ENCODE results near the gene ATP1B4. TPM values are rescaled to one million over a fixed set of nuclear protein-coding genes. Genes with fewer than 3 reads are reported as not detected.

The ATP1B4 gene
- polyA plus RNA-seq, 1 donor (not counting 4 experiments of a cell fraction or from before 2014, with no cell fraction given): not detected

- Histone ChIP-seq H4K20me1 (ENCODE audit: control insufficient read depth, extremely low read depth, insufficient read depth, low read length) (no peaks in the 10 kb centered on the region), H3K9ac (ENCODE audit: control insufficient read depth, extremely low read depth, insufficient read depth, low read length) (no peak overlapping the region), H3K4me3 (ENCODE audit: control insufficient read depth in 2 of 3, extremely low read depth in 1 of 3, insufficient read depth in 2 of 3, low read depth in 1 of 3, low read length in 3 of 3) (no peak overlapping the region), H3K9me3 (ENCODE audit: control insufficient read depth, low read depth, low read length) (no peaks in the 10 kb centered on the region), H3K4me1 (ENCODE audit: control insufficient read depth, extremely low read depth, insufficient read depth, low read length) (peaks cover 13% of the 10 kb centered on the region), H3K4me2 (ENCODE audit: control insufficient read depth, extremely low read depth, insufficient read depth, low read depth, low read length) (no peak overlapping the region), H3K36me3 (ENCODE audit: control insufficient read depth in 2 of 2, extremely low read depth in 1 of 2, insufficient read depth in 2 of 2, low read length in 2 of 2) (no peaks in the 10 kb centered on the region), H2AFZ (ENCODE audit: control insufficient read depth, low read length) (no peak overlapping the region), H3K79me2 (ENCODE audit: control insufficient read depth, insufficient read depth, low read length) (no peaks in the 10 kb centered on the region), H3K27ac (ENCODE audit: control insufficient read depth, insufficient read depth, low read length) (no peak overlapping the region), H3K27me3 (ENCODE audit: control insufficient read depth, extremely low read depth, insufficient read depth, low read length) (no peaks in the 10 kb centered on the region), H3K9me1 (ENCODE audit: control insufficient read depth, extremely low read depth, insufficient read depth, low read length) (no peaks in the 10 kb centered on the region)
- TF ChIP-seq EZH2 (IDR thresholded peaks at IDR 0.05; ENCODE audit: low read length): no peak
- TF ChIP-seq CTCF (optimal IDR thresholded peaks at IDR 0.05 in 1 of 3, IDR thresholded peaks at IDR 0.05 in 1 of 3, conservative IDR thresholded peaks at IDR 0.05 in 1 of 3; ENCODE audit: extremely low read depth in 1 of 3, insufficient read depth in 2 of 3, low read length in 3 of 3): no peak
- FAIRE-seq (no peak), DNase-seq (ENCODE audit: low read depth, low spot score) (no peak)
- dilution Hi-C loops (cut with MboI; ENCODE audit: extremely low pct_ligation_motif_present, low sequenced_read_pairs): no loop called here
These were observed 64.7 kb downstream of the ATP1B4 start for GRCh38 chrX:120426599-120426998.

GRCh38 chrX:120428309-120428708 is 66.4 kb downstream of the ATP1B4 start:
- no peaks in the 10 kb centered on the region for H3K36me3 ChIP-seq (ENCODE audit: control insufficient read depth in 2 of 2, extremely low read depth in 1 of 2, insufficient read depth in 2 of 2, low read length in 2 of 2)
- dilution Hi-C loops (cut with MboI; ENCODE audit: extremely low pct_ligation_motif_present, low sequenced_read_pairs): no loop called here

More at GRCh38 chrX:120428309-120428708, 66.4 kb downstream of the ATP1B4 start:
- H3K4me3 ChIP-seq (ENCODE audit: control insufficient read depth in 2 of 3, extremely low read depth in 1 of 3, insufficient read depth in 2 of 3, low read depth in 1 of 3, low read length in 3 of 3): no peak overlapping the region
- no peaks in the 10 kb centered on the region for H3K79me2 ChIP-seq (ENCODE audit: control insufficient read depth, insufficient read depth, low read length)
- DNase-seq (ENCODE audit: low read depth, low spot score) (no peak), FAIRE-seq (no peak)
- no peaks in the 10 kb centered on the region for H3K27me3 ChIP-seq (ENCODE audit: control insufficient read depth, extremely low read depth, insufficient read depth, low read length)
- H4K20me1 ChIP-seq (ENCODE audit: control insufficient read depth, extremely low read depth, insufficient read depth, low read length): no peaks in the 10 kb centered on the region
- no peaks in the 10 kb centered on the region for H3K9me3 ChIP-seq (ENCODE audit: control insufficient read depth, low read depth, low read length)
- TF ChIP-seq CTCF (optimal IDR thresholded peaks at IDR 0.05 in 1 of 3, IDR thresholded peaks at IDR 0.05 in 1 of 3, conservative IDR thresholded peaks at IDR 0.05 in 1 of 3; ENCODE audit: extremely low read depth in 1 of 3, insufficient read depth in 2 of 3, low read length in 3 of 3) (no peak), EZH2 (IDR thresholded peaks at IDR 0.05; ENCODE audit: low read length) (no peak)
- H3K9me1 ChIP-seq (ENCODE audit: control insufficient read depth, extremely low read depth, insufficient read depth, low read length): no peaks in the 10 kb centered on the region
- H3K4me2 ChIP-seq (ENCODE audit: control insufficient read depth, extremely low read depth, insufficient read depth, low read depth, low read length): no peak overlapping the region
- H3K4me1 ChIP-seq (ENCODE audit: control insufficient read depth, extremely low read depth, insufficient read depth, low read length): peaks cover 13% of the 10 kb centered on the region
- H3K27ac ChIP-seq (ENCODE audit: control insufficient read depth, insufficient read depth, low read length): no peak overlapping the region
- no peak overlapping the region for H2AFZ ChIP-seq (ENCODE audit: control insufficient read depth, low read length)
- no peak overlapping the region for H3K9ac ChIP-seq (ENCODE audit: control insufficient read depth, extremely low read depth, insufficient read depth, low read length)

All from keratinocyte (primary cell).